HG02610 (cell line): ENCODE data around the gene BCL7B.
"Not testable (repeated sequence)": the region's sequence is repeated elsewhere in the genome, so short reads cannot be mapped to it uniquely, and the experiment has no call there.

Experiments used
- ATAC-seq: cut with Tn5 transposase; IDR thresholded peaks from one replicate; pipeline ENCODE4 v1.9.1; 2021; ENCODE audit warnings: mild to moderate bottlenecking, moderate library complexity; ENCODE audit not compliant: unreplicated experiment

The BCL7B gene

GRCh38 chr7:73557397-73558257 lies at the start of gene BCL7B:
BCL7B (minus strand) TSS chr7:73557690; CDS start chr7:73557578, 112 bp downstream.
- peak; percentile 29 for ATAC-seq

- no peak for ATAC-seq
Observed at GRCh38 chr7:73605601-73606220, 48.2 kb upstream of the BCL7B start.

- no peak for ATAC-seq
Observed at GRCh38 chr7:73602721-73603651, 45.5 kb upstream of the BCL7B start.

GRCh38 chr7:73599916-73600315 lies 42.4 kb upstream of the BCL7B start:
- ATAC-seq, result no peak

- no peak for ATAC-seq
Observed at GRCh38 chr7:73599151-73599882, 41.8 kb upstream of the BCL7B start.

- ATAC-seq, result no peak
Observed at GRCh38 chr7:73597978-73598782, 40.7 kb upstream of the BCL7B start.

GRCh38 chr7:73596191-73597065 lies 38.9 kb upstream of the BCL7B start:
- ATAC-seq, result no peak

- no peak for ATAC-seq
Observed at GRCh38 chr7:73595358-73595757, 37.9 kb upstream of the BCL7B start.

GRCh38 chr7:73593207-73594045 lies 35.9 kb upstream of the BCL7B start:
- ATAC-seq, result no peak

- no peak for ATAC-seq
Observed at GRCh38 chr7:73586911-73587310, 29.4 kb upstream of the BCL7B start.

- ATAC-seq, result no peak
Observed at GRCh38 chr7:73585196-73585595, 27.7 kb upstream of the BCL7B start.

- ATAC-seq, result no peak
Observed at GRCh38 chr7:73582664-73583202, 25.2 kb upstream of the BCL7B start.

GRCh38 chr7:73581006-73581405 lies 23.5 kb upstream of the BCL7B start:
- not testable (repeated sequence) for ATAC-seq

GRCh38 chr7:73578342-73579128 lies 21.0 kb upstream of the BCL7B start, which contains the start of gene TBL2:
TBL2 (minus strand) TSS chr7:73578579; CDS start chr7:73578549, 30 bp downstream.
- ATAC-seq, result peak; percentile 89

- peak; percentile 15 for ATAC-seq
Observed at GRCh38 chr7:73577627-73578341, 20.3 kb upstream of the BCL7B start.

GRCh38 chr7:73573791-73574190 lies 16.3 kb upstream of the BCL7B start:
- ATAC-seq, result no peak
